ENCODE data around the gene LOX.
A peak's percentile ranks its signal among the peaks of the same experiment; 100 is the strongest.
"Not testable (repeated sequence)": the region's sequence is repeated elsewhere in the genome, so short reads cannot be mapped to it uniquely, and the experiment has no call there.

Gene LOX

GRCh38 chr5:122099060-122099790 lies 21.2 kb upstream of the LOX start:
- no peak for DNase-seq (ENCODE audit: low read depth in 3 of 3)

GRCh38 chr5:122097391-122097790 lies 19.3 kb upstream of the LOX start:
- DNase-seq (ENCODE audit: low read depth in 3 of 3) = no peak

- no peak for DNase-seq (ENCODE audit: low read depth in 3 of 3)
Measured at GRCh38 chr5:122095158-122095557, 17.1 kb upstream of the LOX start.

- not testable (repeated sequence) for DNase-seq (ENCODE audit: low read depth in 3 of 3)
Measured at GRCh38 chr5:122094251-122094650, 16.2 kb upstream of the LOX start.

- DNase-seq (ENCODE audit: low read depth in 3 of 3) = no peak
Measured at GRCh38 chr5:122093415-122094180, 15.5 kb upstream of the LOX start.

- DNase-seq (ENCODE audit: low read depth in 3 of 3) = no peak
Measured at GRCh38 chr5:122091936-122092600, 14.0 kb upstream of the LOX start.

GRCh38 chr5:122089096-122090013 lies 11.3 kb upstream of the LOX start:
- DNase-seq (ENCODE audit: low read depth in 3 of 3) = no peak

GRCh38 chr5:122085041-122085440 lies 7.0 kb upstream of the LOX start:
- DNase-seq (ENCODE audit: low read depth in 3 of 3) = no peak

- no peak for DNase-seq (ENCODE audit: low read depth in 3 of 3)
Measured at GRCh38 chr5:122083535-122083934, 5.5 kb upstream of the LOX start.

- no peak for DNase-seq (ENCODE audit: low read depth in 3 of 3)
Measured at GRCh38 chr5:122081541-122081940, 3.5 kb upstream of the LOX start.

- no peak for DNase-seq (ENCODE audit: low read depth in 3 of 3)
Measured at GRCh38 chr5:122077366-122078115, 518 bp downstream of the LOX start.

- DNase-seq (ENCODE audit: low read depth in 3 of 3) = peak in 2 of 3 donors; percentile 44 to 49
Measured at GRCh38 chr5:122076669-122077365, 1.2 kb downstream of the LOX start.

GRCh38 chr5:122076050-122076461 lies 2.0 kb downstream of the LOX start:
- no peak for DNase-seq (ENCODE audit: low read depth in 3 of 3)

GRCh38 chr5:122073864-122074263 lies 4.2 kb downstream of the LOX start:
- DNase-seq (ENCODE audit: low read depth in 3 of 3) = no peak

GRCh38 chr5:122073018-122073417 lies 5.0 kb downstream of the LOX start:
- no peak for DNase-seq (ENCODE audit: low read depth in 3 of 3)

GRCh38 chr5:122067390-122067789 lies 10.7 kb downstream of the LOX start:
- no peak for DNase-seq (ENCODE audit: low read depth in 3 of 3)

- DNase-seq (ENCODE audit: low read depth in 3 of 3) = no peak
Measured at GRCh38 chr5:122064992-122065391, 13.1 kb downstream of the LOX start.

GRCh38 chr5:122063836-122064235 lies 14.2 kb downstream of the LOX start:
- DNase-seq (ENCODE audit: low read depth in 3 of 3) = no peak

- DNase-seq (ENCODE audit: low read depth in 3 of 3) = no peak
Measured at GRCh38 chr5:122062205-122062604, 15.9 kb downstream of the LOX start.

- DNase-seq (ENCODE audit: low read depth in 3 of 3) = no peak
Measured at GRCh38 chr5:122056913-122057312, 21.1 kb downstream of the LOX start.
